Lower lobe of right lung (tissue), 2 donors: ENCODE results near the gene SLC10A3. TPM values are rescaled to one million over a fixed set of nuclear protein-coding genes. Genes with fewer than 3 reads are reported as not detected.

ENCODE experiments used
- ATAC-seq, 2 donors: fragments of 200-7000 bp; cut with Tn5 transposase; one replicate each; pipeline ENCODE4 v1.9.1; 2020 to 2022; ENCODE audit warnings: mild to moderate bottlenecking in 2 of 2, moderate library complexity in 2 of 2
- DNase-seq: peaks from one replicate; pipeline ENCODE4 v3.0.0-alpha.2; 2020
- H3K27ac ChIP-seq: fragments of 200-600 bp; one replicate; pipeline ENCODE4 v1.8.0; 2022
- H3K27me3 ChIP-seq: fragments of 200-600 bp; one replicate; pipeline ENCODE4 v1.8.0; 2022; ENCODE audit warnings: low read depth
- H3K36me3 ChIP-seq: fragments of 200-600 bp; one replicate; pipeline ENCODE4 v1.8.0; 2022; ENCODE audit warnings: mild to moderate bottlenecking
- H3K4me1 ChIP-seq: fragments of 200-600 bp; one replicate; pipeline ENCODE4 v1.8.0; 2022
- H3K4me3 ChIP-seq: fragments of 200-600 bp; one replicate; pipeline ENCODE4 v1.8.0; 2022; ENCODE audit warnings: mild to moderate bottlenecking
- H3K9me3 ChIP-seq: fragments of 200-600 bp; one replicate; pipeline ENCODE4 v1.8.0; 2022
- intact Hi-C: fragments of 100-400 bp; cut with DNase I; formaldehyde crosslinking; loops from one replicate; pipeline ENCODE4 v1.11.0; 2022
- total RNA-seq: library from RNA; stranded (reverse); fragmentation: NEBNext Ultra II Directional; extraction: Animal tissue kit (Norgen Biotek cat#: 25700); gene quantifications from one replicate; pipeline ENCODE4 v1.2.1, GENCODE V29; 2021
- TF ChIP-seq, protein P1 (sequence below): fragments of 200-600 bp; IDR thresholded peaks from one replicate; pipeline ENCODE4 v1.8.0; 2022; ENCODE audit warnings: antibody characterized with exemption, mild to moderate bottlenecking
- donor health status: DM: no; HTN: yes; CAD: no; lungs with severe emphysema.

Gene SLC10A3
- total RNA-seq, 1 donor from 2014 or later: 20.2 TPM

- Histone ChIP-seq H3K4me1 (peaks cover 13% of the 10 kb centered on the region), H3K36me3 (peaks cover 36% of the 10 kb centered on the region), H3K27ac (no peak overlapping the region), H3K9me3 (no peaks in the 10 kb centered on the region), H3K4me3 (no peak overlapping the region), H3K27me3 (no peaks in the 10 kb centered on the region)
- TF ChIP-seq, protein P1, sequence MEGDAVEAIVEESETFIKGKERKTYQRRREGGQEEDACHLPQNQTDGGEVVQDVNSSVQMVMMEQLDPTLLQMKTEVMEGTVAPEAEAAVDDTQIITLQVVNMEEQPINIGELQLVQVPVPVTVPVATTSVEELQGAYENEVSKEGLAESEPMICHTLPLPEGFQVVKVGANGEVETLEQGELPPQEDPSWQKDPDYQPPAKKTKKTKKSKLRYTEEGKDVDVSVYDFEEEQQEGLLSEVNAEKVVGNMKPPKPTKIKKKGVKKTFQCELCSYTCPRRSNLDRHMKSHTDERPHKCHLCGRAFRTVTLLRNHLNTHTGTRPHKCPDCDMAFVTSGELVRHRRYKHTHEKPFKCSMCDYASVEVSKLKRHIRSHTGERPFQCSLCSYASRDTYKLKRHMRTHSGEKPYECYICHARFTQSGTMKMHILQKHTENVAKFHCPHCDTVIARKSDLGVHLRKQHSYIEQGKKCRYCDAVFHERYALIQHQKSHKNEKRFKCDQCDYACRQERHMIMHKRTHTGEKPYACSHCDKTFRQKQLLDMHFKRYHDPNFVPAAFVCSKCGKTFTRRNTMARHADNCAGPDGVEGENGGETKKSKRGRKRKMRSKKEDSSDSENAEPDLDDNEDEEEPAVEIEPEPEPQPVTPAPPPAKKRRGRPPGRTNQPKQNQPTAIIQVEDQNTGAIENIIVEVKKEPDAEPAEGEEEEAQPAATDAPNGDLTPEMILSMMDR: no peak
- intact Hi-C loops: no loop called here
- DNase-seq: no peak
- no peak for ATAC-seq
Observed at GRCh38 chrX:154448484-154448883, 41.9 kb downstream of the SLC10A3 start.

- TF ChIP-seq, protein P1: no peak
- intact Hi-C loops: no loop called here
- Histone ChIP-seq H3K36me3 (peaks cover 48% of the 10 kb centered on the region), H3K4me3 (no peak overlapping the region), H3K27ac (no peak overlapping the region), H3K27me3 (no peaks in the 10 kb centered on the region), H3K4me1 (peaks cover 13% of the 10 kb centered on the region), H3K9me3 (no peaks in the 10 kb centered on the region)
- ATAC-seq (no peak), DNase-seq (no peak)
Observed at GRCh38 chrX:154446430-154446829, 44.0 kb downstream of the SLC10A3 start.

DNA sequence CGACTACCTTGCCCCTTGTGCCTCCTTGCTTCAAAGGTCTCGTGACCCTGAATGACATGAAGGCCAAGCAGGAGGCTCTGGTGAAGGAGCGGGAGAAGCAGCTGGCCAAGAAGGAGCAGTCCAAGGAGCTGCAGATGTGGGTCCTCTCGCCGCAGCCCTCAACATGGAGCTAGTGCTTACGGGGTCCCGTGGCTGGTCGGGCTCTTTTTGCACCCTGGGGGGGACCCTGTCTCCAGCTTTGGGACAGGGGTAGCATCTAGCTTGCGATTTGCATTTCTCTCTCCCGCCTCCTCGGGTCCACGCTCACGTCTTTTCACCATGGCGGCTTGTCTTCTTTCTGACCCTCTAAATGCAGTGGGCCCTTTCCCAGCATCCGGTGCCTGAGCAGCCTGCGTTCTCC lies 44.7 kb downstream of the SLC10A3 start:
- no peak for ATAC-seq
- no peaks in the 10 kb centered on the region for H3K9me3 ChIP-seq
- TF ChIP-seq, protein P1: no peak
- H3K27ac ChIP-seq: no peak overlapping the region
- no peak for DNase-seq
- H3K27me3 ChIP-seq: no peaks in the 10 kb centered on the region
- intact Hi-C loops: no loop called here
- H3K4me1 ChIP-seq: peaks cover 13% of the 10 kb centered on the region
- H3K4me3 ChIP-seq: no peak overlapping the region
- H3K36me3 ChIP-seq: peaks cover 49% of the 10 kb centered on the region

GRCh38 chrX:154444755-154445246 lies 45.6 kb downstream of the SLC10A3 start:
- intact Hi-C loops: no loop called here
- Histone ChIP-seq H3K27me3 (no peaks in the 10 kb centered on the region), H3K4me3 (peak overlapping the region; percentile 67), H3K4me1 (peaks cover 13% of the 10 kb centered on the region), H3K9me3 (no peaks in the 10 kb centered on the region), H3K27ac (peak overlapping the region; percentile 76), H3K36me3 (peaks cover 49% of the 10 kb centered on the region)
- DNase-seq (no peak), ATAC-seq (no peak)
- TF ChIP-seq, protein P1: no peak

DNA sequence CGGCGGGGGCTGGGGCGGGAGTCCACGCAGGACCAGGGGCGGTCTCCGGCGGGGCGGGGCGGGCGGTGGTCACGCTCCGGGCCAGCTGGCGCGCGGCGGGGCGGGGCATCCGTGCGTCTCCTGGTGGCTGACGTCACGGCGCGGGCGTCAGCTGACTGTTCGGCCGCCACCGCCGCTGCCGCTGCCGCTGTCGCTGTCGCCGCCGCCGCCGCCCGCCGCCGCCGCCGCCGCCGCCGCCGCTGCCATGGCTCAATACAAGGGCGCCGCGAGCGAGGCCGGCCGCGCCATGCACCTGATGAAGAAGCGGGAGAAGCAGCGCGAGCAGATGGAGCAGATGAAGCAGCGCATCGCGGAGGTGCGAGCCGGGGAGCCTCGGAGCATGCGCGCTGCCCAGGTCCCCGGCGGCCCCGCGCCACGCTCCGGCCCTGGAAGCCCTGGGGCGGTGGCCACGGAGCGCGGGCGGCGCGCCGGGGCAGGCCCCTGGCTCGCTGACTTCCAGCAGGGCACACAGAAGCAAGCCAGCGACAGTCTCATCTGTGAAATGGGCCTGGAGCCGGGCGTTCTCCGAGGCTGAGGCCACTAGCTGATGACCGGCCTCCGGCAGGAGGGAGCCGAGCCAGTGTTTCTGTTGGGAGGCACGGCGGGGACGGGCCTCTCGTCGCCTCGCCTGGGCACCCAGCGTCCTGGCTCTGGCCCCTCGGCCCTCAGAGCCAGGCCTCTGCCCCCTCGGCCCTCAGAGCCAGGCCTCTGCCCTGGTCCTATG lies 46.3 kb downstream of the SLC10A3 start, which contains the start of gene FAM50A:
TSS of gene FAM50A (plus strand) at position 150 of the 763 bp plus-strand sequence. CDS start at position 245, 95 bp downstream.
- DNase-seq: peak; percentile 87
- TF ChIP-seq, protein P1: no peak
- H3K4me3 ChIP-seq: peak within 1 kb of the TSS; percentile 67
- H3K36me3 ChIP-seq: peaks cover 48% of the 10 kb centered on the region
- H3K27me3 ChIP-seq: no peaks in the 10 kb centered on the region
- H3K9me3 ChIP-seq: no peaks in the 10 kb centered on the region
- H3K27ac ChIP-seq: peak within 1 kb of the TSS; percentile 76
- peak; percentile 89 to 93 for ATAC-seq
- intact Hi-C loops: no loop called here
- H3K4me1 ChIP-seq: peaks cover 13% of the 10 kb centered on the region
